ENCODE results near the gene SLC37A1.
"Not testable (repeated sequence)": the region's sequence is repeated elsewhere in the genome, so short reads cannot be mapped to it uniquely, and the experiment has no call there.

SLC37A1 gene

GRCh38 chr21:42614811-42615351 lies 101.2 kb downstream of the SLC37A1 start:
- no peak for TF ChIP-seq EZH2phosphoT487 (conservative IDR thresholded peaks at IDR 0.05; ENCODE audit: low read length)
- TF ChIP-seq CTCF (IDR thresholded peaks at IDR 0.05; ENCODE audit: insufficient read depth, low read length, poor library complexity, severe bottlenecking): no peak
- no peak overlapping the region for H3K4me2 ChIP-seq (ENCODE audit: low read depth, low read length, poor library complexity, severe bottlenecking)

GRCh38 chr21:42615377-42615776 lies 101.7 kb downstream of the SLC37A1 start:
- not testable (repeated sequence) for H2AFZ ChIP-seq (ENCODE audit: low read depth, low read length, severe bottlenecking); H3K9ac ChIP-seq (ENCODE audit: low read length); H3K9me2 ChIP-seq (replicated peaks; ENCODE audit: insufficient read depth, low read length); H3K27ac ChIP-seq (ENCODE audit: low read depth, low read length); H3K4me3 ChIP-seq (ENCODE audit: insufficient read depth, low read length, poor library complexity, severe bottlenecking); H3F3A ChIP-seq (ENCODE audit: insufficient read depth); H3K79me2 ChIP-seq (ENCODE audit: insufficient read depth, low read length); H3K4me2 ChIP-seq (ENCODE audit: low read depth, low read length, poor library complexity, severe bottlenecking); H3K9me3 ChIP-seq (ENCODE audit: insufficient read depth, low read length); H4K20me1 ChIP-seq (ENCODE audit: low read depth, low read length); H3K36me3 ChIP-seq (ENCODE audit: low read length); H3K27me3 ChIP-seq (ENCODE audit: low read length)

More at GRCh38 chr21:42614811-42615351, 101.2 kb downstream of the SLC37A1 start:
- Histone ChIP-seq H3K79me2 (ENCODE audit: insufficient read depth, low read length) (no peaks in the 10 kb centered on the region), H3K9me3 (ENCODE audit: insufficient read depth, low read length) (peaks cover 1% of the 10 kb centered on the region; the same call in 1 of the 2 replicates), H3K9ac (ENCODE audit: low read length) (no peak overlapping the region), H4K20me1 (ENCODE audit: low read depth, low read length) (no peaks in the 10 kb centered on the region), H3K36me3 (ENCODE audit: low read length) (no peaks in the 10 kb centered on the region), H3K4me3 (ENCODE audit: insufficient read depth, low read length, poor library complexity, severe bottlenecking) (no peak overlapping the region), H3K9me2 (replicated peaks; ENCODE audit: insufficient read depth, low read length) (no peaks in the 10 kb centered on the region), H3F3A (ENCODE audit: insufficient read depth) (no peaks in the 10 kb centered on the region), H3K27me3 (ENCODE audit: low read length) (no peaks in the 10 kb centered on the region), H2AFZ (ENCODE audit: low read depth, low read length, severe bottlenecking) (no peak overlapping the region), H3K27ac (ENCODE audit: low read depth, low read length) (no peak overlapping the region)

GRCh38 chr21:42615924-42616323 lies 102.3 kb downstream of the SLC37A1 start:
- no peak overlapping the region for H2AFZ ChIP-seq (ENCODE audit: low read depth, low read length, severe bottlenecking)
- H3F3A ChIP-seq (ENCODE audit: insufficient read depth): no peaks in the 10 kb centered on the region
- H3K9me2 ChIP-seq (replicated peaks; ENCODE audit: insufficient read depth, low read length): no peaks in the 10 kb centered on the region
- H3K9me3 ChIP-seq (ENCODE audit: insufficient read depth, low read length): no peaks in the 10 kb centered on the region
- H3K9ac ChIP-seq (ENCODE audit: low read length): no peak overlapping the region
- no peaks in the 10 kb centered on the region for H4K20me1 ChIP-seq (ENCODE audit: low read depth, low read length)
- H3K36me3 ChIP-seq (ENCODE audit: low read length): no peaks in the 10 kb centered on the region
- TF ChIP-seq CTCF (IDR thresholded peaks at IDR 0.05; ENCODE audit: insufficient read depth, low read length, poor library complexity, severe bottlenecking): no peak
- no peak for TF ChIP-seq EZH2phosphoT487 (conservative IDR thresholded peaks at IDR 0.05; ENCODE audit: low read length)
- no peak overlapping the region for H3K4me2 ChIP-seq (ENCODE audit: low read depth, low read length, poor library complexity, severe bottlenecking)
- no peaks in the 10 kb centered on the region for H3K79me2 ChIP-seq (ENCODE audit: insufficient read depth, low read length)
- H3K27ac ChIP-seq (ENCODE audit: low read depth, low read length): no peak overlapping the region
- H3K27me3 ChIP-seq (ENCODE audit: low read length): no peaks in the 10 kb centered on the region
- no peak overlapping the region for H3K4me3 ChIP-seq (ENCODE audit: insufficient read depth, low read length, poor library complexity, severe bottlenecking)

- Histone ChIP-seq H3F3A (ENCODE audit: insufficient read depth) (no peaks in the 10 kb centered on the region), H3K36me3 (ENCODE audit: low read length) (no peaks in the 10 kb centered on the region), H2AFZ (ENCODE audit: low read depth, low read length, severe bottlenecking) (no peak overlapping the region), H3K4me3 (ENCODE audit: insufficient read depth, low read length, poor library complexity, severe bottlenecking) (no peak overlapping the region), H3K9me3 (ENCODE audit: insufficient read depth, low read length) (no peaks in the 10 kb centered on the region), H4K20me1 (ENCODE audit: low read depth, low read length) (no peaks in the 10 kb centered on the region), H3K4me2 (ENCODE audit: low read depth, low read length, poor library complexity, severe bottlenecking) (no peak overlapping the region), H3K9ac (ENCODE audit: low read length) (no peak overlapping the region), H3K79me2 (ENCODE audit: insufficient read depth, low read length) (no peaks in the 10 kb centered on the region), H3K9me2 (replicated peaks; ENCODE audit: insufficient read depth, low read length) (no peaks in the 10 kb centered on the region), H3K27ac (ENCODE audit: low read depth, low read length) (no peak overlapping the region), H3K27me3 (ENCODE audit: low read length) (no peaks in the 10 kb centered on the region)
- TF ChIP-seq CTCF (IDR thresholded peaks at IDR 0.05; ENCODE audit: insufficient read depth, low read length, poor library complexity, severe bottlenecking) (no peak), EZH2phosphoT487 (conservative IDR thresholded peaks at IDR 0.05; ENCODE audit: low read length) (no peak)
These were observed 102.8 kb downstream of the SLC37A1 start for GRCh38 chr21:42616446-42616845.
